NT2/D1 (cell line): ENCODE data around the gene C22orf15.

Source experiments
- SUZ12 ChIP-seq: IDR thresholded peaks from 2 replicates; pipeline ENCODE4 v1.6.1; 2011; ENCODE audit not compliant: insufficient read length, insufficient read depth; ENCODE audit errors: extremely low read depth
- YY1 ChIP-seq: IDR thresholded peaks from 2 replicates; pipeline ENCODE4 v1.6.1; 2011; ENCODE audit not compliant: insufficient read length, insufficient read depth
- ZNF274 ChIP-seq: IDR thresholded peaks from 2 replicates; pipeline ENCODE4 v1.6.1; 2011; ENCODE audit warnings: mild to moderate bottlenecking, low read depth, low read length

DNA sequence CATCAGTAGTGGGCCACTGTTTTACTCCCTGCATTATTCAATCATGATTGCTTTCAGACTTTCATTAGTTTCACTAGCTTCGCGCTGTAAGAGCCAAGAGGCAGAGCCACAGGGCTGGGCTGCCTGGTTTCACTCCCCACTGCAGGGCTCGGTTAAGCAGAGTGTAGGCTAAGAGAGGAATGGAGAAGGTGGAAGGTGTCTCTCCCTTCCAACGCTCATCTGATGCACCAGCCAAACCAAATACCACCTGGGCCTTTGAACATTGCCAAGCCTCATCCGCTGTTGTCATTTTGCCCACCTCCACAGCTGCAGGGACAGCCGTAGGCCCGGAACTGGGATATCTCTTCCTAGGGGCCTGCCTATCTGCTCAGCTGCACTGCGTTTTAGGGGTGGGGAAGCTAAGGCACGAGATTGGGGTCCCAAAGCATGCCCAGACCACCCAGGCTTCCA is 23.5 kb downstream of the C22orf15 start:
- TF ChIP-seq ZNF274 (no peak), YY1 (no peak), SUZ12 (no peak)
